ENCODE measurements around the gene ARAP3.

DNA sequence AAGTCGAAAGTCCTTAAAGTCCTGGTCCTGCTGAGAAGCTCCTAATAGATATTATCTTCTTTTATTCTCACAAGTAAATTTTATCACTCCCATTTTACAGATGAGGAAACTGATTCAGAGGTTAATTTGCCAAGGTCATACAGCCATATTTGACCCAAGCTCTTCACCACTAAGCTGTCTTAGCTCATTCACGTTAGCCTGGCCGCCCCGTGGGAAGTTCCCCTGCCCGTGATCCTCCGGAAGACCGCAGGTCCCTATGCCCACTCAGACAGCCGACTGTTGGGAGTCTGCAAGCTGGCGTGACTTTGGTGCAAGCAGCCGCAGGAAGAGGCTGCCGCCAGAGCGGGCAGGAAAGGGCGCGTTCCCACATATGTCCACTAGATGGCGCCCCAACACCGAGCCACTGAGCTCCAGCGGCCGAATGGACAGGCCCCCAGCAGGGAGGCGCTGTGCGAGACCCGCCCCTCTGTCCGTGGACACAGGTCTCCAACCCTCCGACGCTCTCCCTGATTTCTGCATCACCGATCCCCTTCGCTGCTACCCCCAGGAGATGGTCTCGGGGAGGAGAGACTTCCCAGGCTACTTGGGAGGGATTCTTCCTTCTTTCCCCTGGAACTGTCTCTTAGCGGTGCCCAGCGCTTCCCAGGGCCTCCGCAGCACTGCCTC is 10.0 kb upstream of the ARAP3 start:
- TF ChIP-seq MAX (IDR thresholded peaks at IDR 0.05), result no peak
- peak; percentile 100 for TF ChIP-seq RAD21 (IDR thresholded peaks at IDR 0.05; ENCODE audit: low read depth)
- TF ChIP-seq, protein P1, sequence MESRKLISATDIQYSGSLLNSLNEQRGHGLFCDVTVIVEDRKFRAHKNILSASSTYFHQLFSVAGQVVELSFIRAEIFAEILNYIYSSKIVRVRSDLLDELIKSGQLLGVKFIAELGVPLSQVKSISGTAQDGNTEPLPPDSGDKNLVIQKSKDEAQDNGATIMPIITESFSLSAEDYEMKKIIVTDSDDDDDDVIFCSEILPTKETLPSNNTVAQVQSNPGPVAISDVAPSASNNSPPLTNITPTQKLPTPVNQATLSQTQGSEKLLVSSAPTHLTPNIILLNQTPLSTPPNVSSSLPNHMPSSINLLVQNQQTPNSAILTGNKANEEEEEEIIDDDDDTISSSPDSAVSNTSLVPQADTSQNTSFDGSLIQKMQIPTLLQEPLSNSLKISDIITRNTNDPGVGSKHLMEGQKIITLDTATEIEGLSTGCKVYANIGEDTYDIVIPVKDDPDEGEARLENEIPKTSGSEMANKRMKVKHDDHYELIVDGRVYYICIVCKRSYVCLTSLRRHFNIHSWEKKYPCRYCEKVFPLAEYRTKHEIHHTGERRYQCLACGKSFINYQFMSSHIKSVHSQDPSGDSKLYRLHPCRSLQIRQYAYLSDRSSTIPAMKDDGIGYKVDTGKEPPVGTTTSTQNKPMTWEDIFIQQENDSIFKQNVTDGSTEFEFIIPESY (IDR thresholded peaks at IDR 0.05; ENCODE audit: extremely low read depth, insufficient replicate concordance, low read length), result no peak
- TF ChIP-seq CTCF (IDR thresholded peaks at IDR 0.05 in 2 of 3, conservative IDR thresholded peaks at IDR 0.05 in 1 of 3; ENCODE audit: borderline replicate concordance in 1 of 3, insufficient read depth in 1 of 3, low read depth in 2 of 3, low read length in 2 of 3), result peak; percentile 90 to 98 (median 92)
- TF ChIP-seq EZH2phosphoT487 (IDR thresholded peaks at IDR 0.05; ENCODE audit: borderline replicate concordance), result no peak
- TF ChIP-seq EZH2 (IDR thresholded peaks at IDR 0.05), result no peak
- no peak for TF ChIP-seq POLR2A (IDR thresholded peaks at IDR 0.05; ENCODE audit: borderline replicate concordance, extremely low read depth, insufficient read depth, insufficient read length)
- TF ChIP-seq ZNF274 (IDR thresholded peaks at IDR 0.05; ENCODE audit: low read depth, low read length), result no peak
- TF ChIP-seq, protein P2, sequence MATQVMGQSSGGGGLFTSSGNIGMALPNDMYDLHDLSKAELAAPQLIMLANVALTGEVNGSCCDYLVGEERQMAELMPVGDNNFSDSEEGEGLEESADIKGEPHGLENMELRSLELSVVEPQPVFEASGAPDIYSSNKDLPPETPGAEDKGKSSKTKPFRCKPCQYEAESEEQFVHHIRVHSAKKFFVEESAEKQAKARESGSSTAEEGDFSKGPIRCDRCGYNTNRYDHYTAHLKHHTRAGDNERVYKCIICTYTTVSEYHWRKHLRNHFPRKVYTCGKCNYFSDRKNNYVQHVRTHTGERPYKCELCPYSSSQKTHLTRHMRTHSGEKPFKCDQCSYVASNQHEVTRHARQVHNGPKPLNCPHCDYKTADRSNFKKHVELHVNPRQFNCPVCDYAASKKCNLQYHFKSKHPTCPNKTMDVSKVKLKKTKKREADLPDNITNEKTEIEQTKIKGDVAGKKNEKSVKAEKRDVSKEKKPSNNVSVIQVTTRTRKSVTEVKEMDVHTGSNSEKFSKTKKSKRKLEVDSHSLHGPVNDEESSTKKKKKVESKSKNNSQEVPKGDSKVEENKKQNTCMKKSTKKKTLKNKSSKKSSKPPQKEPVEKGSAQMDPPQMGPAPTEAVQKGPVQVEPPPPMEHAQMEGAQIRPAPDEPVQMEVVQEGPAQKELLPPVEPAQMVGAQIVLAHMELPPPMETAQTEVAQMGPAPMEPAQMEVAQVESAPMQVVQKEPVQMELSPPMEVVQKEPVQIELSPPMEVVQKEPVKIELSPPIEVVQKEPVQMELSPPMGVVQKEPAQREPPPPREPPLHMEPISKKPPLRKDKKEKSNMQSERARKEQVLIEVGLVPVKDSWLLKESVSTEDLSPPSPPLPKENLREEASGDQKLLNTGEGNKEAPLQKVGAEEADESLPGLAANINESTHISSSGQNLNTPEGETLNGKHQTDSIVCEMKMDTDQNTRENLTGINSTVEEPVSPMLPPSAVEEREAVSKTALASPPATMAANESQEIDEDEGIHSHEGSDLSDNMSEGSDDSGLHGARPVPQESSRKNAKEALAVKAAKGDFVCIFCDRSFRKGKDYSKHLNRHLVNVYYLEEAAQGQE (IDR thresholded peaks at IDR 0.05; ENCODE audit: low read depth), result no peak
